Measurements from ENCODE around the gene NHLRC4.

The NHLRC4 gene

DNA sequence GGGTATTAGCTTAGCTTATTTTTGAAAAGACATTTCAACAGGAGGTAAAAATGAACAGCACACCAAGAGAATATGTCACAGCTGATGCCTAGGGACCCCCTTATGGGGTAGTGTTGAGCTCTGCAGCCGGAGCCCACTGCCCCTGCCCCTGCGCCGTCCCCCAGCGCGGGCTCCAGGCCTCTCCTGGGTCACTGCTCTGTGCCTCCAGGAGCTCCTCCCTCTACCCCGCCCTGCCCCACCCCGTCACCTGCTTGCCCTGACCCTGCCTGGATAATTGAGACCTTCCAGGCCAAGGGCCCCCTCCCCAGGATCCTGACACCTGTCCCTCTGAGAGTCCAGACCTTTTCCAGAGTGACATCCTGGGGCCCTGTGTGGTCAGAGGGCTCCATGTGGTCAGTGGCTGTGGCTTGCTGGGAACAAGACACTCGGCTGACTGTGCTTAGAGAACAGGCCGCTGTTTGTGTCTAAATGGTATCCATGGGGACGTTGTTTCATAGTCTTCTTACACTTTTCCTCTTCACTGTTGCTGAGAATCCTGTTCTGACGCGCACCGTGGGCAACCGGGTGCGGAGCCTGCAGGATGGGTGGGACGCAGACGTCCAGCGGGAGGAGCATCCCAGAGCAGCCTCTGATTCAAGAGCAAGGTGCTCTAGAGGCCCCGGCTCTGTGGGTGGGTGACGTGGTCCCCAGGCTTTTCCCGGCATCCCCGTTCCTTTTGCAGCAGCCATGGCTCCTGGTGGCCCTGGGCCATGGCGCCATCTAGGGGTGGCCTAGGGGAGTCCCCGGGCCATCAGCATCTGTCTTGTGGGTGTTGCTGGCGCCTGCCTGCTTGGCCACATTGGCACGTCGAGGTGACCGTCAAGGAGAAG, 43.9 kb downstream of the NHLRC4 start:
- in situ Hi-C loops (cut with HindIII; ENCODE audit: low pct_ligation_motif_present, low pct_unique_long_range_greater_than_20kb, low sequenced_read_pairs) = no loop called here
- DNase-seq = no peak

DNA sequence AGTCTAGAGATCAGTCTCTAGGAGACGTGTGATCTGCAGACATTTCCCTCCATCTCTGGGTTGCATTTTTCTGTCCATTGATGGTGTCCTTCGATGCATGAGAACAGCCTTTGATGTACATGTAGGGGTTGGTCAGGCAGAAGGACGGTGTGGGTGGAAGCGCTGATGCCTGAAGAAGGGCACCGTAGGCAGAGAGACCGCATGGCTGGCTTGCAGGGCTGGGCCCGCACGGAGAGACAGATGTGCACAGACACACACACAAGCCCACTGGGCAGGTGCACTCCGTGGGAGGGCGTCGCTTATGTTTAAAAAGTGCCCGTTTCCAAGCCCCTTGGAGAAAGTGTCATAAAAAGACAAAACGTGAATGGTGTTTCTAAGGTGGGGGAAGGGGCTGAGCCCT, 48.3 kb downstream of the NHLRC4 start:
- in situ Hi-C loops (cut with HindIII; ENCODE audit: low pct_ligation_motif_present, low pct_unique_long_range_greater_than_20kb, low sequenced_read_pairs) = no loop called here
- no peak for DNase-seq

DNA sequence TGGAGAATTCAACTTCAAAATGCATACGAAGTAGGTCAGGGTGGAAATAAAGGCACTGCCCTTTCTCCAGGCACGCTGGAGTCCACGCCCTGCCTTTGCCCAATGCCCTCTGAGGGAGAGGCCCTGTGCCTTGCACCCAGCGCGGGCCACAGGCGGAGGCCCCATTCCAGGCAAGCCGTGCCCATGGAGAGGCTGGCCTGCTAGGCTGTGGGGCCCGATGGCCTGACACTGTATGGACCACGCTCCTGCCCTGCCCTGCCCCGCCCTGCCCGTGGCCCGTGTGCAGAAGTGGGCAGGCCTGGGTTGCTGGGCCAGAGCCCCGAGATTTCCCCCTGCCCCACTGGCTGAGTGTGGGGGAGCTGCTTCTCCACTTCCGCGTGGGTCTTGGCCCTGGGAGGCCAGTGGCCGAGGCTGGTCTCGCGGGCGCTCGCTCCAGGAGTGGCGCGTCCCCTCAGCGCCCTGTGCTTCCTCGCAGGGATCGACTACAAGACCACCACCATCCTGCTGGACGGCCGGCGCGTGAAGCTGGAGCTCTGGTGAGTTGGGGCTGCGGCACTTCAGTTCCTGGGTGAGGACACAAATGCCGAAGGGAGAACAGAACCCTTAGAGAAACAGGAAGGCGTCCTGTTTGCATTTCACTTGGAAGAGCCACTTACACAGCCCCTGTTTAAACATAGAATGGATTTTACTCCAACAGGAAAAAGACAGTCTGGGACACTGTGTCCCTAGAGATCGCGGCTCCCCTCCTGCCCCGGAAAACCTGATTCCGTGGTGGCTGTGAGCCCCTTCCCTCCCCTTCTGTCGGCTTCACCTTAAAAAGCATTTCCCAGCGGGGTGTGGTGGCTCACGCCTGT, 50.2 kb downstream of the NHLRC4 start:
- DNase-seq = no peak
- in situ Hi-C loops (cut with HindIII; ENCODE audit: low pct_ligation_motif_present, low pct_unique_long_range_greater_than_20kb, low sequenced_read_pairs) = no loop called here

DNA sequence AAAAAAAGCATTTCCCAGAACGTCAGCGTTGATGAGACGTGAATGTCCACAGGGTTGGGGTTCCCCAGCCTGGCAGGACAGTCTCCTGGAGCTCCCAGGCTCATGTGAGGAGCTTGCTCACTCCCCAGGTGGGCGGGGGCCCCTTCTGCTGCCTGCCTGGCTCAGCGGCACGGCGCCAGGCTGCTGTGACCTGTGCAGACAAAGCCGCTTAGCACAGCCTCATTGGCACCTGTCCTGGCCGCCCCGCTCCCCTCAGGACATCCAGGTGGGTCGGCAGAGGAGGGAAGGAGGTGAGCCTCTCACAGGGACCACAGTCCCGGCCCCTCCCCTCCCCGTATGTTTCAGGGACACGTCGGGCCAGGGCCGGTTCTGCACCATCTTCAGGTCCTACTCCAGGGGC, 51.0 kb downstream of the NHLRC4 start:
- in situ Hi-C loops (cut with HindIII; ENCODE audit: low pct_ligation_motif_present, low pct_unique_long_range_greater_than_20kb, low sequenced_read_pairs) = no loop called here

More for the DNA sequence above, 51.0 kb downstream of the NHLRC4 start:
- no peak for DNase-seq
